Retinal pigment epithelial cell (primary cell): ENCODE measurements around the gene KPNA3.
A peak's percentile ranks its signal among the peaks of the same experiment; 100 is the strongest.
"Not testable (repeated sequence)": the region's sequence is repeated elsewhere in the genome, so short reads cannot be mapped to it uniquely, and the experiment has no call there.

Experiments used
- DNase-seq: peaks from one replicate; pipeline ENCODE4 v3.0.0-alpha.2; 2010; ENCODE audit warnings: low read depth
- H3K4me3 ChIP-seq: 2 replicates; pipeline ENCODE4 v1.5.1; 2011; ENCODE audit warnings: mild to moderate bottlenecking, low read length, control low read depth, moderate library complexity
- TF ChIP-seq, protein P1 (sequence below): conservative IDR thresholded peaks from 2 replicates; pipeline ENCODE4 v1.5.1; 2011; ENCODE audit warnings: low read depth, low read length, control low read depth, inconsistent platforms

The KPNA3 gene

DNA sequence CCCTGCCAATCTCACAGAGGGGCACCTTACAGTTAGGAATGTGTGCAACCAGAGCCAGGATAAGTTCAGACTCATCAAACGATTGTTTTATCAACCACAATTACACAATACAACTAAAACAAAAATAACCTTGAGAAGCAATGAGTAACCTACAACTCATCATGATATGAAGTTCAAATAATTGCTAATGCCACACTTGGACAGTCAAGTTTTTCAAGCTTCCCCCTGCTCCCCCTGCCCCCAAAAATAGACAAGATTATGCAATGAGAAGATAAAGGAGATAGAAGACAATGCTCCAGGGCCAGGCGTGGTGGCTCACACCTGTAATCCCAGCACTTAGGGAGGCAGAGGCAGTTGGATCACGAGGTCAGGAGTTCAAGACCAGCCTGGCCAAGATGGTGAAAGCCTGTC lies 13.6 kb upstream of the KPNA3 start:
- TF ChIP-seq, protein P1, sequence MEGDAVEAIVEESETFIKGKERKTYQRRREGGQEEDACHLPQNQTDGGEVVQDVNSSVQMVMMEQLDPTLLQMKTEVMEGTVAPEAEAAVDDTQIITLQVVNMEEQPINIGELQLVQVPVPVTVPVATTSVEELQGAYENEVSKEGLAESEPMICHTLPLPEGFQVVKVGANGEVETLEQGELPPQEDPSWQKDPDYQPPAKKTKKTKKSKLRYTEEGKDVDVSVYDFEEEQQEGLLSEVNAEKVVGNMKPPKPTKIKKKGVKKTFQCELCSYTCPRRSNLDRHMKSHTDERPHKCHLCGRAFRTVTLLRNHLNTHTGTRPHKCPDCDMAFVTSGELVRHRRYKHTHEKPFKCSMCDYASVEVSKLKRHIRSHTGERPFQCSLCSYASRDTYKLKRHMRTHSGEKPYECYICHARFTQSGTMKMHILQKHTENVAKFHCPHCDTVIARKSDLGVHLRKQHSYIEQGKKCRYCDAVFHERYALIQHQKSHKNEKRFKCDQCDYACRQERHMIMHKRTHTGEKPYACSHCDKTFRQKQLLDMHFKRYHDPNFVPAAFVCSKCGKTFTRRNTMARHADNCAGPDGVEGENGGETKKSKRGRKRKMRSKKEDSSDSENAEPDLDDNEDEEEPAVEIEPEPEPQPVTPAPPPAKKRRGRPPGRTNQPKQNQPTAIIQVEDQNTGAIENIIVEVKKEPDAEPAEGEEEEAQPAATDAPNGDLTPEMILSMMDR: no peak
- no peak for DNase-seq
- no peak overlapping the region for H3K4me3 ChIP-seq

DNA sequence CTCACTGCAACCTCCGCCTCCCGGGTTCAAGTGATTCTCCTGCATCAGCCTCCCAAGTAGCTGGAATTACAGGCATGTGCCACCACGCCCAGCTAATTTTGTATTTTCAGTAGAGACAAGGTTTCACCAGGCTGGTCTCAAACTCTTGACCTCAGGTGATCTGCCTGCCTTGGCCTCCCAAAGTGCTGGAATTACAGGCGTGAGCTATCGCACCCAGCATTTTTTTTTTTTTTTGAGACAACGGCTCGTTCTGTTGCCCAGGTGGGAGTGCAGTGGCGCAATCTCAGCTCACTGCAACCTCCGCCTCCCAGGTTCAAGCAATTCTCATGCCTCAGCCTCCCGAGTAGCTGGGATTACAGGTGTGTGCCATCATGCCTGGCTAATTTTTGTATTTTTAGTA lies 10.6 kb upstream of the KPNA3 start:
- DNase-seq, H3K4me3 ChIP-seq: not testable (repeated sequence)

DNA sequence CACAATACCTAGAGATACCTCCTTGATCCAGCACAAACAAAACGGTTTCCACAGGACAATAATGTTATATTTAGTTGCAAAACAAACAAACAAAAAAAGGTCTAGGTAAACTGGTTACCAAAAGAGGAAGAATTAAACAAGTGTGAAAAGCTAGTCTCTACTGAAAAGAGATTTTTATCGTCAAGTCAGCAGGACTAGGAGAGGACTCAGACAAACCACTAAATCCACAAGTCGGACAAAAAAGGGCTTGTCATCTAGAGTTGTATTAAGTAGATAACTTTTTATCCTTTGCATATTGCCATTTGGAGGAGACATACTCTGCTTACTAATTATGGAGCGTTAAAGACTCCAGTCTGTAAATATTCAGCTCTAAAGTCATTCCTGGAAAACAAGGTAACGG lies 9.9 kb upstream of the KPNA3 start:
- no peak for DNase-seq
- no peak overlapping the region for H3K4me3 ChIP-seq
- TF ChIP-seq, protein P1: no peak

DNA sequence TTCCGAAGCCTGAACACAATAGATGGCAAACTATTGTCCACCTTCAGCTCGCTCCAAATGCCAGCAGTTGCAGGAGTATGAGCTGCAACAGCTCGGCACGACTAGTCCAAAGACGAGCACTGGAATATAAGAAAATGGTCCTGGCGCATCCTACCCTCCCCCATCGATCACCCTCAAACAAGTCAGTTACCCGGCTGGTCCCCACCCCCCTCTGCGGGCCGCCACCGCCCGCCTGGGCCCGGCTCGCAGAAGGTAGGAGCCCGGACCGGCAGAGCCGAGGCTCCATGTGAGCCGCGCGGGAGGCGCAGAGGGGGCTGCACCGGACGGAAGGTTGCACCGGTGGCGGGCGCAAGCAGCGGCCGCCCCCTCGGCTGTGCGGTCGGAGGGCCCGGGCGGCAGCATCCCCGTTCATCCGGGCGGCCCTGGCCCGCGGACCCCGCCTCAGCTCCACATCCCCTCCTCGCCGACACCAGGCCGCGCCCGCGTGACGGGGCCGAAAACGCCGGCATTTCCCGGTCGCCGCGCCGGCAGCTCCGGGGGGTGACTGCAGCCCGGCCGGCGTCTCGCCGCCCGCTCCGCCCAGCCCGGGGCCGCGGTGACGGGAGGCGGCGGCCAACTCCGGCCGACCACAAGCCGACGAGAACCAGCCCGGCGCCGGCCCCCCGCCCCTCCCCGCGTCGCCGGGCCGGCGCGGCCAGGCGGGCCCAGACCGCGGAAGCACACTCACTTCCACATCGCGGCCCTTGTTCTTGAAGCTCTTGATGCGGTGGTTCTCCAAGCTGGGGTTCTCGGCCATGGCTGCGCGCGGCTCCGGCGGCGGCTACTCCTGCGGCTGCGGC lies 552 bp downstream of the KPNA3 start:
- TF ChIP-seq, protein P1: no peak
- H3K4me3 ChIP-seq: peak overlapping the region; percentile 85
- DNase-seq: no peak

DNA sequence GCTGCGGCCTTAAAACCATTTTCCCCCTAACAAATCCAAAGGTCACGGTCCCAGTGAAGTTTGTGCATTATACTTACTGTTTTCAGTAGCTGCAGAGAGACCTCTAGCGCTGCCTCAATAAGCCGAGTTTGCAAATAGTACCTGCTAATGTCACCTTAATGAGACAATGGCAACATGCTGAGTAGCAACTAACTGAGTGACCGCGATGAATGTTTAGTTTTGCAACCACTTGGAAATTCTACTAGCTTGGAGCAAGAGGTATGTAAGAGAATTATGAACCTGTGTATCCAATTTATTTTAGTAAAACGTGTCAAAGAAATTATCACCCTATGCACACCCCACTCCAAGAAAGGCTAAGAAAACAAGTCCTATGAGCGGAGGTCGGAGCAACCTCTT lies 1.2 kb downstream of the KPNA3 start:
- DNase-seq: no peak
- peak overlapping the region; percentile 85 for H3K4me3 ChIP-seq
- TF ChIP-seq, protein P1: no peak

DNA sequence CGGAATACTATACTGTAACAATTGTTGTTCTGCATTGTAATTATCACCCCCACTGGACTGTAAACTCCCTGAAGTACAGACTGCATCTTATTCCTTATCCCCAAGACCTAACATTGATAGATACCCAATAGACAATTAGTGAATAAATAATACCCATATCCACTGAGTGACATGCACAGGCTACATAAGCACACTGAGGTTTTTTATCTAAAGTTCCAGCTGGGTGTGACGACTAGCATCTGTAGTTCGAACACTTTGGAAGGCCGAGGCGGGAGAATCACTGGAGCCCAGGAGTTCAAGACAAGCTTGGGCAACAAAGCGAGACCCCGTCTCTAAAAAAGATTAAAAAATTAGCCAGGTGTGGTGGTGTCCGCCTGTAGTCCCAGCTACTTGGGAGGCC lies 2.5 kb downstream of the KPNA3 start:
- H3K4me3 ChIP-seq: no peak overlapping the region
- TF ChIP-seq, protein P1: no peak
- DNase-seq: no peak

DNA sequence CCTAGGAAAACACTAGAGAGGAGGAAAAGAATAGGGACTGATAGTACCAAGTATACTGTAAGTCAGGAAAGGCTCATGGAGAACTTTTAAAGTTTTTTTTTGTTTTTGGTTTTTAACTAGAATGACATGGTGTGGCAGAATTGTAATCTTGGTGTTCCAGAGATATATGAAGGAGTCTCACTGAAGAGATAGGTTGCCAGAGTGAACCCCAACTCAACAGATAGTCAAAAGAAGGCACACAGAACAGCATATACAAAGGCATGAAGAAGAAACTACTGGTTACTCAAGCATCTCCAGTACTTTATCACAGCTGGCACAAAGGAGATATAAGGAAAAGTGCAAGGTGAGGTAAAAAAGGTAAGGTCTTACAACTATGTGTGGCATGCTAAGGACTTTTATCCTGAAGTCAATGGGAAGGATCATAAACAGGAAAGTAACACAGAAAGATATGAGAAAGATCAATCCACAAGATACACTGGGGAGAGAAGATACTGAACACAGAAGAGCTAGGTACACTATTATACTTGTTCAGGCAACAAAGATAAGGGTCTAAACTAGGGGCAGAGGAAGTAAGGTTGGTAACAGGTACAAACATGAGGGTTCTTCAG lies 6.0 kb downstream of the KPNA3 start:
- no peak for DNase-seq
- TF ChIP-seq, protein P1: no peak
- no peak overlapping the region for H3K4me3 ChIP-seq
